GM18519 (cell line): ENCODE measurements around the gene KRTAP13-2.

Experiments
- ATAC-seq: cut with Tn5 transposase; IDR thresholded peaks from one replicate; pipeline ENCODE4 v1.9.1; 2021; ENCODE audit warnings: mild to moderate bottlenecking, moderate library complexity; ENCODE audit not compliant: unreplicated experiment, low FRiP score

KRTAP13-2 gene

DNA sequence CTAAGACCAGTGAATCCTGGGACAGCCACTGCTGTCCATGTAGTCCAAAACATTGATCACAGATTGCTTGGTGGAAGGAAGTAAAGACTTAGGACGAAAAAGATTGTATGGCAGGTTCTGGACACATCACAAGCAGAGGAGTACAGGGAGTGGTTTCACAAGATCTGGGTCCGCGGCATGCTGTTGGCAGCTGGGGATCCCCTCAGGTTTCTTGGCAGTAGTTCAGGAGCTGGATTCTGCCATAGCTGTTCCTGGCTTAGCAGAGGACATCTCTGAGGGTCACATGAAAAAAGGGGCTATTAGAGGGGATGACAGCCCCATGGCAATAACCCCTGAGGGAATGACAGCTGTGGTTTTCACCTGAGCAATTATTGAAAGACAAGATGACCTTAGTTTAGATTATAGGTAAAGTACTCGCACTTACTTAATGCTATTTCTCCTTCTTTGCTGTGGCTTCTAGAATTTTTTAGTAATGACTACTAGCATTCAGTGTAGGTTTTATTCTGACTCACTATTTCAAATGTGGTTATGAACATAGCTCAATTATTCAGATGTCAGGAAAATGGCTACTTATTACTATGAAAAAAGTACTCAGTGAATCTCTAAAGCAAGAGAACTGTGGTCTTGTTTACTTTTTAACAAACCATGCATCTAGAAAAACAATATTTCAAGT, 42.7 kb downstream of the KRTAP13-2 start:
- no peak for ATAC-seq

DNA sequence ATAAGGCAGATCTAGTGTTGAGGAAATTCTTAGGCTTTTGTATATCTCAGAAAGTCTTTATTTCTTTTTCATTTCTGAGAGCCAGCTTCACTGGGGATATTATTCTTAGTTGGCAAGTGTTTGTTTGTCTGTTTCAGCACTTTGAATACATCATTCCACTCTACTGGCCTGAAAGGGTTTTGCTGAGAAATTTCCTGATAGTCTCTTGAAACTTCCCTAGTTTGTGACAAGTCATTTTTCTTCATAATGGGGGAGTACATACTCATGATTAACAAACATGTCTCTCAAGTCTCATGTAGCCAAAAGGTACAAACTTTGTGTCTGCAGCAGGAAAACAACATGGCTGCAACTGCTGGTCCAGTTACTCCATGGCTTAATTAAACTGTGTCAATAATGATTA, 45.7 kb downstream of the KRTAP13-2 start:
- no peak for ATAC-seq
